AG08395 (cell line): Measurements from ENCODE around the gene TLCD2.
"Not testable (repeated sequence)": the region's sequence is repeated elsewhere in the genome, so short reads cannot be mapped to it uniquely, and the experiment has no call there.

Experiments used
- DNase-seq: peaks from one replicate; pipeline ENCODE4 v3.0.0; 2012; ENCODE audit warnings: mixed read lengths, low spot score

The TLCD2 gene

GRCh38 chr17:1716076-1716911 is 6.1 kb upstream of the TLCD2 start:
- DNase-seq: peak; percentile 100

- no peak for DNase-seq
Measured at GRCh38 chr17:1715803-1716075, 5.6 kb upstream of the TLCD2 start.

DNA sequence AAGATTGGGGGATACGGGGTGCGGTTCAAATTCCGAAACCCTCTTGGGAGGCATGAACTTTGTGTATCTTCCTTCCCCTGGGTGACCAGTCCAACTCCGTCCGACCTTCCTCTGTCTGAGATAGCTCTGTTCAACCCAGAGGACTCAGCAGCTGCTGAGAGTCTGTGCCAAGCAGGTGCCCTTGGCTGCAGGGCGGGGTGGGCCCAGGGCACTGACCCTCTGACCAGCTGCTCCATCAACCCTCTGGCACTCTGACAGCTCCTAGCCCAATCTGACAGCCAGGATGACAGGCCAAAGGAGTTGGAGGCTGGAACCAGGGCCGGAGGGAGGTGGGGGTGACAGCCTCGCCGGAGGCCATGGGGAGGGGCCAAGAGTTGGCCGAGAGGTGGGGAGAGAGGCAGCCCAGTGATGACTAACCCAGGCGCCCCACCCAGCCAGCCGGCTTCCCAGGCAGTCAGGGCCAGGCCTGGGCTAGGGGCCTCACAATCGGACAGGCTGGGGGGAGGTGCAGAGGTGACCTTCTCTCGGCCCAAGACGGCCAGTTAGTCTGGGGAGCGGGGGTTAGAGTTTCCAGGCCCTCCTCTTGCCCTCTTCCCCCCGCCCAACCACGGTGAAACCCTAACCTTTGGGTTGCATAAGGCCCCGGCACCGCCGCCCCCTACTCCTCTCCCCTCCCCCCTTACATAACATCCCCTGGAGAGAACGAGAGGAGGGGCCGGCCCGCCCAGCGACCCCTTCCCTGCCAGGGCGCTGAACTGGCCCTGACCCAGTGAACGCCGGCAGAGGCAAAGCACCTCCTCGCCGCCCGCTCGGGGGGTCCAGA is 5.0 kb upstream of the TLCD2 start:
- peak; percentile 83 for DNase-seq

DNA sequence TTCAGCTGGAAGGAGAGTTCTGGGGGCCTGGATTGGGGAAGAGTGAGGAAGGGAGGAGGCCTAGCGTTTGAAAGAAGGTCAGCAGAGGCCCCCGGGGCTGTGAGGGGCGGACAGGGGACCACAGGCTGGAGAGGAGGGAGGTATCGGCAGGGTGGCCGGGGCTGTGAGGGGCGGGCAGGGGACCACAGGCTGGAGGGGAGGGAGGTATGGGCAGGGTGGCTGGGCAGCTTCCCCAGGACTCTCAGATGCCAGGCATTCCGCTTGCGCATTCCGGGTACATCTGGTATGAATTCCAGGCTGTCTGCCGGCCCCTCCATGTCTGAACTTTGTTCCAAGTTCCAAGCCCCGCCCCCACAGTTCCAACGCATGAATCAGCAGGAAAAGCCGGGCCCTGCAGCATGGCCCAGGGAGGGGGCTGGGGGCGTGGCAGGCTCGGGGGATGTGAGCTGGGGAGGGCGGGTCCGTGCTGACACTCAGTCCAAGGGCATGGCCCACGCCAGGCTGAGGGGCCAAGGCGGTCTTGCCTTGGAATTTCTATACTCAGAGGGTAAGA is 4.3 kb upstream of the TLCD2 start:
- DNase-seq: peak; percentile 94

- no peak for DNase-seq
Measured at GRCh38 chr17:1713878-1714426, 3.8 kb upstream of the TLCD2 start.

DNA sequence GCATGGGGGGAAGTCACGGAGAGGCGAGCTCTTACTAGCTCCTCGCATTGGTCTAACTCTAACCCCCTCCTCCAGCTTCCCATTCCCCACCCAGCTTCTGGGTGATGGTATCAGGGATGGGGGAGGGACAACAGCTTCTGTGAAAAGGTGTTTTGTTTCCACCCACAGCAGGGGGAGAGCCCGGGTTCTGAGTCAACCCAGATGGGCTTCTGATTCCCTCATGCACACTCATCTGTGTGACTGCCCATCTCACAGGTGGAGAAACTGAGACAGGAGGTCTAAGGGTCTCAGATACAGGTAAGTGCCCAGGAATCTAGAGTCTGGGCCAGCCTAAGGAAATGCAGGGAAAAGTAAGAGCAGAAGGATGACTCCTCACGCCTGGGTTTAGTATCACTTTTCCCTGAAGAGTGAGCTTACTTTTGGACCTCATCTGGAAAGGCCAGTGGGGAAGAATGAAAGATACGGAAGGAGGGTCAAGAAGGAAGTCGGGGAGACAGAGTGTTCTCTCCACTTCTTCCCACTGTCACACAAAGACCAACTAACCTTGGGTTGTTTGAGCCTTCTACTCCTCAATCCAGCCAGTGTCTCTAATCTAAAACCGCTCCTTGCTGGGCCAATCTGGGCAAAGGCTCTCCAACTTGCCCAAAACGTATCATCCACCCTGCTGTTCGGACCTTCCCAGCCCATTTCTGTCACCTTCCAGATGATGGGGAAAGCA is 3.1 kb upstream of the TLCD2 start:
- DNase-seq: no peak

GRCh38 chr17:1712271-1712670 is 2.1 kb upstream of the TLCD2 start:
- DNase-seq: no peak

DNA sequence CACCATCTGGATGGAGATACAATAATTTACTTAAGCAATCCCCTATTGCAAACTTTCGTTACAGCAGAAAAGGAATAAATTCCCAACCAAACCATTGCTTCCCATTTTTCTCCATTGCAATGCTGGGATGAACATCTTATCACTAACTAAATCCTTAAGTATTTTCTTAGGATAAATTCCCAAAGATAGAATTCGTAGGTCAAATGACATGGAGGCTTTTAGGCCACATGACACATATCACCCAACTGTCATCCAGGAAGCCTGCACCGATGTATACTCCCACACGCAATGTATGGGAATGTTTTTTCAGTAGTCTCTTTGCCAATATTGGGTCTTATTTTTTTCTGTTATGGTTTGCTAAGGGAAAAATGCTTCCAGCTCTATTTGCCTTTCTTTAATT is 1.6 kb upstream of the TLCD2 start:
- DNase-seq: no peak

DNA sequence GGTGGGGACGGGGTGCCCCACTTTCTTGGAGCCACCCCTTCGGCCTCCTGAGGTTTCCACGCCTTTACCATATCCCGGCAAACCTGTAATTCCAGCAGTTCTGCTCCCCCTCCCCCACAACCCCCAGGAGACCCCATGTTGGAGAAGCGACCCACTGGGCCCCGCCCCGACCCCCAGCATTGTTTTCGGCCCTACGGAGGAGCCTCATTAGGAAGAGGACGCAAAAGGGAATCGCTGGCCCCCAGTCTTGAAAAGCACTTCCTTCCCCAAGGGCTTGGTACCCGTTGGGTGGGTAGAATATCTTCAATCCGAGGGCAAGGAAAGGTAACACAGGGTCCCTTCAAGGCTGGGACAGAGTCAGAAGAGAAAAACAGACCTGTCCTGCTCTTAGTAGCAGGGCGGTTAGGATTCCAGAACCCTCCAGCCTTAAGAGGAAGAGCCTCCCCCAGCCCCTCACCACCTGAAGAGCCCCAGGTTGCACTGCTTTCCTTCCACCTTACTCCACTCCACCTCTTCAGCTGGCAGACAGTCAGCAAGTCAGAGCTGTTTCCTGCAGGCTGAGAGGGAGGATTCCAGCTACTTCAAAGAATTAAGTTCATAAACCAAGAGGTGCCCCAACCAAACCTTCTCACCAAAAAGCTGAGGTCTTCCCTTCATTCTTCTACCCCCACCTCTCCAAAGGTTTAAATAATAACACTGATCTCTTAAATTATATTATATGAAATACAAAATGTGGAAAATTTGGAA is 803 bp upstream of the TLCD2 start:
- no peak for DNase-seq

DNA sequence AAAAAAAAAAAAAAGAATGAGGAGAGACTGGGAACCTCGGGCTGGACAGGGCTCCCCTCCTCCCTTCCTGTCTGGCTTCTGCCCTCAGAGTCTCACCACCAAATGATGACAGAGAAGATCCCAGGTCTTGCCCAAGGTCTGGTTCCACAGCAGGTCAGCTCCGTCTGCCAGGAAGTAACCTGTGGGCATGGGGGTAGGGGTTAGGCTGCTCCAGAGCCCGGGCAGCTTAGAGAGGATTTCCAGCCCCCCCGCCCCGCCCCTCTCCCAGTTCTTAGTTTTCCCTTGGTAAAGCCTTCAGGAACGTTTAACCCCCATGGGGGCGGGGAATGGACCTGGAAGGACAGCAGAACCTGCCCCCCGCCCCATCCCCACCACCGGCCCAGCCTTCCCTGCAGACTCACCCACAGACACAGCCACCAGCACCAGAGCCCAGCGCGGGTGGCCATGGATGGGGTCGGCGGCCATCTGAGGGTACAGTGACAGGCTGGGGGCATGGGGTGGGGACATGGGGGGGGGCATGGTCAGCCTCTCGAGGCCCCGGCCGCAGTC is 700 bp downstream of the TLCD2 start:
- DNase-seq: peak; percentile 42

DNA sequence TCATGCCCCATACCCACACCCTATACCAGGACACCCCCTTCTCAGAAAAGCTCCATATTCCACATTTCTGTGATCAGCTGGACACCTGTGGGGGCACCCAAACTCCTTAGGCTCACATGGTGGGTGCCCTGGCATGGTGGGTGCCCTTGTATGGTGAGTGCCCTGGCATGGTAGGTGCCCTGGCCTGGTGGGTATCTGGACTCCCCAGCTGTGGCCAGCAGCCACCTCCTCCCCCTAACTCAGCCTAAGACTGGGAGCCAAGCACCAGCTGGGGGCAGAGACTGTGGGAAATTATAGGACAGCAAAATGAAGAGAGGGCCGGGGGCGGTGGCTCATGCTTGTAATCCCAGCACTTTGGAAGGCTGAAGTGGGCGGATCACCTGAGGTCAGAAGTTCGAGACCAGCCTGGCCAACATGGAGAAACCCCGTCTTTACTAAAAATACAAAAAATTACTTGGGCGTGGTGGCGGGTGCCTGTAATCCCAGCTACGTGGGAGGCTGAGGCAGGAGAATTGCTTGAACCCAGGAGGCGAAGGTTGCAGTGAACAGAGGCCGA is 1.3 kb downstream of the TLCD2 start:
- DNase-seq: not testable (repeated sequence)

DNA sequence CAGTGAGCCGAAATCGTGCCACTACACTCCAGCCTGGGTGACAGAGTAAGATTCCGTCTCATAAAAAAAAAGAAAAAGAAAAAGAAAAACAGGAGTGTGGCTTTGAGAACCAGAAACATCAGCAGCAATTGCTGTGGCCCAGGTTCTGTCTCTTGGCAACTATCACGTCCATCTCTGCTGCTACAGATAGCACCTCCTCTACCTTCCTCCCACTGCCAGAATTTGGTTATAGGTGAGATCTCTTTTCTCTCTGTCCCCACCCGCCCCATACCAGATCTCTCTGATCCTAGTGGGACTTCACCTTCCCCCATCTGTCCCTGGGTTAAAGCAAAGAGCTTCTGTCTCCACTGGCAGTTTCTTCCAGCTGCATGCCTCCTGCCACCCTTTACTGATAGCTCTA is 3.1 kb downstream of the TLCD2 start:
- no peak for DNase-seq

DNA sequence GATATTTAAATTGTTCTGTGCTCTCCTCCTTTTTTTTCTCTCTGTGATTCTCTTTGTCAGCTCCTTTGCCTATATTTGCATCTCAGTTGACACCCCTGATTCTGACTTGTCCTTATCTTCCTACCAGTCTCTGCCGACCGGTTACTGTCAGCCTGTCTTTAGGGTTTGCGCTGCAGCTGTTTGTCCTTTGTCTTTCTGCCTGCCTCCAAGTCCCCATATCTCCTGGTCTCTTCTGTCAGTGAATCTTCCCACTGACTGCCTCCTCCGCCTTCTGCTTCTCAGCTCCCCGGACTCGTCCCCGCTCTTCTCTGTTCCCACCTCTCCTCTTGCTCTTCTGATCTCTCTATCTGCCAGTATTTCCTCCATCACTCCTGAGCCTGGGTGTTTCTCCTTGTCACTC is 5.2 kb downstream of the TLCD2 start:
- DNase-seq: no peak

DNA sequence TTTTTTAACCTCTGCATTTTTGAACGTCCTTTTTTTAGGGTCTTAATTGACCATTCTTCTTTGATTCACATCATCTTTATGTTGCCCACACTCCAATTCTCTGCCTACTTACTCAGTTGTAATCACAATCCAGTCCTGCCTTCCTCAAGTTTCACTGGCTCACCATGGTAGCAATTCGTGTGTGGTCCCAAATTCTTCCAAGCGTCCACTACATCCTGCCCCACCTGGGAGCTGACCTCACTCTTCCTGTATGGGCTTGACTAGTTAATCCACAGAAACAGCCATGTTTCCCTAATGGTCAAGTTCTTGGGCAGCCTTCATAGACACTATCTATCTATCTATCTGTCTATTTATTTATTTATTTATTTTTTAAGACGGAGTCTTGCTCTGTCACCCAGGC is 7.1 kb downstream of the TLCD2 start:
- no peak for DNase-seq

DNA sequence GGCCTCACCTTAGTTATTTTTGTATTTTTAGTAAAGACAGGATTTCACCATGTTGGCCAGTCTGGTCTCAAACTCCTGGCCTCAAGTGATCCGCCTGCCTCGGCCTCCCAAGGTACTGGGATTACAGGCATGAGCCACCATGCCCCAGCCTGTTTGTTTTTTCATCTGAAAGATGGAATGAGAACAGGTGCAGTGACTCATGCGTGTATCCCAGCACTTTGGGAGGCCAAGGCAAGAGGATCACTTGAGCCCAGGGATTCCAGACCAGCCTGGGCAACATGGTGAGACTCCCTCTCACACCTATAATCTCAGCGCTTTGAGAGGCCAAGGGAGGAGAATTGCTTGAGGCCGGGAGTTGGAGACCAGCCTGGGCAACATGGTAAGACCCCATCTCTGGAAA is 10.3 kb downstream of the TLCD2 start:
- DNase-seq: not testable (repeated sequence)

DNA sequence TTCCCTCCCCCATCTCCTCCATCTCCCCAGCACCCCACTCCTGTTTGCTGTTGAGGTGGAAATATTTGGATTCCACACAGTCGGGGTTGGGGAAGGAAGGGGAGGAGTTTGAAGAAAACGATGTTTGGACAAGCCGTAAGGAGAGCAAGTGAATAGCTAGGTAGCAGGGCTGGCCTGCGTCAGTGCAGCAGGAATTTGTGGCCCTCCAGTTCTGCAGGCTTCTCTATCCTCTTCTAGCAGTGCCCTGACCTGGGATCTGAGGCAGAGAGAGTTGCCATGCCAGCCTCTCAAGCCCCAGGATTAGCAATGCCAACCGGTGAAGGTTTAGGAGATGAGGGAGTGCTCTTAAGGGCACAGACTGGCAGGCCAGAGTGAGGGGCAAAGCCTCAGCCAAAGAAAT is 12.5 kb downstream of the TLCD2 start:
- DNase-seq: no peak

DNA sequence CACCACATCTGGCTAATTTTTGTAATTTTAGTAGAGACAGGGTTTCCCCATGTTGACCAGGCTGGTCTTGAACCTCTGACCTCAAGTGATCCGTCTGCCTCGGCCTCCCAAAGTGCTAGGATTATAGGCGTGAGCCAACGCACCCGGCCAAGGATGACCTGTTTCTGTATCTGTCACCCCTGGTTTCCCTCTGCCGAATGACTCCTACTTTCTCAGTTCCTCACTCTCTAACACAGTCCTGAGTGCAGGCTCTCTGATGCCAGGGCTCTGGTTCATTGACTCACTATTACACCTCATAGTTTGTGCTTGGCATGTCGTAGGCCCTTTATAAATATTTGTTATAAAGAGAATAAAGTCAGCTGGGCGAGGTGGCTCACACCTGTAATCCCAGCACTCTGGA is 14.8 kb downstream of the TLCD2 start:
- DNase-seq: no peak

- no peak for DNase-seq
Measured at GRCh38 chr17:1693339-1693738, 16.8 kb downstream of the TLCD2 start.

DNA sequence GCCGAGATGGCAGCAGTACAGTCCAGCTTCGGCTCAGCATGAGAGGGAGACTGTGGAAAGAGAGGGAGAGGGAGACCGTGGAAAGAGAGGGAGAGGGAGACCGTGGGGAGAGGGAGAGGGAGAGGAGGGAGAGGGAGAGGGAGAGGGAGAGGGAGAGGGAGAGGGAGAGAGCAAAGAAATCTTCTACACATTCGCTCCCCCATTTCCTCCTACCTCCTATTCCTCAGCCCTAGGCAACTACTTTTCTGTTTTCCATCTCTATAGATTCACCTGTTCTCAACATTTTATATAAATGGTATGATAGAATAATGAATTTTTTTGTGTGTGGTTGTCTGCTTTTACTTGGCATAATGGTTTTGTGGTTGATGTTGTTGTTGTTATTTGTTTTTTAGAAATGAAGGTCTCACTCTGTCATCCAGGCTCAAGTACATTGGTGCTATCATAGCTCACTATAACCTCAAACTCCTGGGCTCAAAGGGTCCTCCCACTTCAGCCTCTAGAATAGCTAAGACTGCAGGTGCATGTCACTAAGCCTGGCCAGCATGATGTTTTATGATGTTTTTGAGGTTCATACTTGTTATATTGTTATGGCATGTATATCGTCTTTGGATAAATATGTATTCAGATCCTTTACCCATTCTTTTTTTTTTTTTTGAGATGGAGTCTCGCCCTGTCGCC is 19.5 kb downstream of the TLCD2 start:
- no peak for DNase-seq

GRCh38 chr17:1688405-1688804 is 21.8 kb downstream of the TLCD2 start:
- not testable (repeated sequence) for DNase-seq
